Keratinocyte (primary cell): ENCODE data around the gene SSX2IP. TPM values are rescaled to one million over a fixed set of nuclear protein-coding genes. Genes with fewer than 3 reads are reported as not detected.

ENCODE experiments used
- DNase-seq: peaks from one replicate; pipeline ENCODE4 v3.0.0-alpha.2; 2011; ENCODE audit warnings: low read depth, missing footprints, low spot score
- FAIRE-seq: peaks from 2 replicates; lab custom pipeline; 2011; peaks lifted over from hg19 to GRCh38; lab: Jason Lieb, UNC
- H2AFZ ChIP-seq: 2 replicates; pipeline ENCODE4 v1.6.0; 2012; ENCODE audit warnings: low read length, control low read depth, inconsistent platforms; ENCODE audit not compliant: control insufficient read depth
- H3K27ac ChIP-seq: 2 replicates; pipeline ENCODE4 v1.5.1; 2011; ENCODE audit warnings: low read length; ENCODE audit not compliant: control insufficient read depth, insufficient read depth
- H3K27me3 ChIP-seq: 3 replicates; pipeline ENCODE4 v1.6.0; 2011; ENCODE audit warnings: low read length; ENCODE audit not compliant: control insufficient read depth, insufficient read depth; ENCODE audit errors: extremely low read depth
- H3K36me3 ChIP-seq, 2 experiments: 2 replicates in 1 of 2; 3 replicates in 1 of 2; pipeline ENCODE4 v1.5.1; 2011; ENCODE audit warnings: low read length in 2 of 2, mild to moderate bottlenecking in 1 of 2; ENCODE audit not compliant: control insufficient read depth in 2 of 2, insufficient read depth in 2 of 2; ENCODE audit errors: extremely low read depth in 1 of 2
- H3K4me1 ChIP-seq: 3 replicates; pipeline ENCODE4 v1.5.1; 2011; ENCODE audit warnings: low read length; ENCODE audit not compliant: control insufficient read depth, insufficient read depth; ENCODE audit errors: extremely low read depth
- H3K4me2 ChIP-seq: 3 replicates; pipeline ENCODE4 v1.6.0; 2011; ENCODE audit warnings: low read depth, low read length; ENCODE audit not compliant: control insufficient read depth, insufficient read depth; ENCODE audit errors: extremely low read depth
- H3K4me3 ChIP-seq, 3 experiments: fragments of 200-600 bp in 1 of 3; sonication (generic) in 1 of 3; 2 replicates in 2 of 3; 3 replicates in 1 of 3; pipeline ENCODE4 v1.5.1; 2011 to 2016; ENCODE audit warnings: low read length in 3 of 3, mild to moderate bottlenecking in 3 of 3, control low read depth in 2 of 3, inconsistent platforms in 1 of 3, low read depth in 1 of 3, mixed read lengths in 1 of 3, mixed run types in 1 of 3, moderate library complexity in 1 of 3; ENCODE audit not compliant: control insufficient read depth in 2 of 3, insufficient read depth in 2 of 3; ENCODE audit errors: extremely low read depth in 1 of 3
- H3K79me2 ChIP-seq: 2 replicates; pipeline ENCODE4 v1.6.0; 2012; ENCODE audit warnings: low read length; ENCODE audit not compliant: control insufficient read depth, insufficient read depth
- H3K9ac ChIP-seq: 3 replicates; pipeline ENCODE4 v1.6.0; 2011; ENCODE audit warnings: low read length; ENCODE audit not compliant: control insufficient read depth, insufficient read depth; ENCODE audit errors: extremely low read depth
- H3K9me1 ChIP-seq: 3 replicates; pipeline ENCODE4 v1.6.0; 2011; ENCODE audit warnings: low read length; ENCODE audit not compliant: control insufficient read depth, insufficient read depth; ENCODE audit errors: extremely low read depth
- H3K9me3 ChIP-seq: 2 replicates; pipeline ENCODE4 v1.5.1; 2012; ENCODE audit warnings: low read depth, low read length; ENCODE audit not compliant: control insufficient read depth
- H4K20me1 ChIP-seq: 3 replicates; pipeline ENCODE4 v1.6.0; 2011; ENCODE audit warnings: low read length; ENCODE audit not compliant: control insufficient read depth, insufficient read depth; ENCODE audit errors: extremely low read depth
- EZH2 ChIP-seq: IDR thresholded peaks from one replicate; pipeline ENCODE4 v1.6.1; 2012; ENCODE audit warnings: inconsistent platforms, mild to moderate bottlenecking, low read length, moderate library complexity
- dilution Hi-C: fragments of 300-500 bp; cut with MboI; formaldehyde crosslinking; loops from one replicate; pipeline ENCODE4 v1.7.0; 2020; ENCODE audit warnings: low sequenced_read_pairs; ENCODE audit not compliant: extremely low pct_ligation_motif_present
- polyA plus RNA-seq, 5 experiments: library from polyadenylated mRNA; depleted of rRNA in 3 of 5; stranded (reverse) in 3 of 5; stranded (forward) in 1 of 5; unstranded in 1 of 5; fragments of >200 nt; gene quantifications; 1 replicate in 1 of 5; 2 replicates in 3 of 5; 3 replicates in 1 of 5; pipeline versions ENCODE4 v1.2.1 to v1.2.3, GENCODE V29; 2011 to 2012; ENCODE audit warnings: missing spikeins in 2 of 5, low read depth in 1 of 5, low replicate concordance in 1 of 5
- TF ChIP-seq, protein P1 (sequence below), 3 experiments: IDR thresholded peaks in 1 of 3; conservative IDR thresholded peaks in 1 of 3; optimal IDR thresholded peaks in 1 of 3; 2 replicates in 2 of 3; 3 replicates in 1 of 3; pipeline versions ENCODE3 to v1.5.1; 2011; ENCODE audit warnings: low read length in 3 of 3, mild to moderate bottlenecking in 3 of 3, moderate library complexity in 2 of 3, control low read depth in 1 of 3, inconsistent platforms in 1 of 3; ENCODE audit not compliant: insufficient read depth in 2 of 3; ENCODE audit errors: extremely low read depth in 1 of 3

SSX2IP gene
- polyA plus RNA-seq, 1 donor (not counting 4 experiments of a cell fraction or from before 2014, with no cell fraction given) = 13.0 TPM

DNA sequence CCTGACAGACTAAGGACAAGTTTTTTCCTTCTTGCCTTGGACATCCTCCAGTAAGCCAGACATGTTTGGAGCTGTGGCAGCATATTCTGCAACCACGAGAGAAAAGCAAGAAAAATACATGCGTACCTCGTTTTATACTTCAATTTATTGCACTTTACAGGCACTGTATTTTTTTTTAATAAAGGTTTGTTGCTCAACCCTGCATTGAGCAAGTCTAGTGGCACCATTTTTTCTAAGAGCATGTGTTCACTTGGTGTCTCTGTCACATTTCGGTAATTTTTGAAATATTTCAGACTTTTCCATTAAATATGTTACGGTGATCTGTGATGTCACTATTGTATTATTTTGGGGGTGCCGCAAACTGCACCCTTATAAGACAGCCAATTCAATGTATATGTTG is 2.1 kb upstream of the SSX2IP start:
- TF ChIP-seq, protein P1, sequence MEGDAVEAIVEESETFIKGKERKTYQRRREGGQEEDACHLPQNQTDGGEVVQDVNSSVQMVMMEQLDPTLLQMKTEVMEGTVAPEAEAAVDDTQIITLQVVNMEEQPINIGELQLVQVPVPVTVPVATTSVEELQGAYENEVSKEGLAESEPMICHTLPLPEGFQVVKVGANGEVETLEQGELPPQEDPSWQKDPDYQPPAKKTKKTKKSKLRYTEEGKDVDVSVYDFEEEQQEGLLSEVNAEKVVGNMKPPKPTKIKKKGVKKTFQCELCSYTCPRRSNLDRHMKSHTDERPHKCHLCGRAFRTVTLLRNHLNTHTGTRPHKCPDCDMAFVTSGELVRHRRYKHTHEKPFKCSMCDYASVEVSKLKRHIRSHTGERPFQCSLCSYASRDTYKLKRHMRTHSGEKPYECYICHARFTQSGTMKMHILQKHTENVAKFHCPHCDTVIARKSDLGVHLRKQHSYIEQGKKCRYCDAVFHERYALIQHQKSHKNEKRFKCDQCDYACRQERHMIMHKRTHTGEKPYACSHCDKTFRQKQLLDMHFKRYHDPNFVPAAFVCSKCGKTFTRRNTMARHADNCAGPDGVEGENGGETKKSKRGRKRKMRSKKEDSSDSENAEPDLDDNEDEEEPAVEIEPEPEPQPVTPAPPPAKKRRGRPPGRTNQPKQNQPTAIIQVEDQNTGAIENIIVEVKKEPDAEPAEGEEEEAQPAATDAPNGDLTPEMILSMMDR (optimal IDR thresholded peaks at IDR 0.05 in 1 of 3, IDR thresholded peaks at IDR 0.05 in 1 of 3, conservative IDR thresholded peaks at IDR 0.05 in 1 of 3; ENCODE audit: extremely low read depth in 1 of 3, insufficient read depth in 2 of 3, low read length in 3 of 3) = no peak
- TF ChIP-seq EZH2 = no peak
- Histone ChIP-seq H3K9me3 (no peaks in the 10 kb centered on the region), H3K79me2 (peaks cover 12% of the 10 kb centered on the region), H3K27me3 (no peaks in the 10 kb centered on the region), H3K27ac (no peak overlapping the region), H3K9ac (no peak overlapping the region), H3K4me1 (peaks cover 29% of the 10 kb centered on the region), H3K36me3 (no peaks in the 10 kb centered on the region), H3K4me2 (no peak overlapping the region), H2AFZ (no peak overlapping the region), H3K4me3 (no peak overlapping the region), H4K20me1 (no peaks in the 10 kb centered on the region), H3K9me1 (no peaks in the 10 kb centered on the region)
- FAIRE-seq (no peak), DNase-seq (no peak)
- dilution Hi-C loops = no loop called here

GRCh38 chr1:84691122-84691783 is 992 bp upstream of the SSX2IP start:
- H3K4me3 ChIP-seq = peak overlapping the region; percentile 71 to 86 (median 84)
- H2AFZ ChIP-seq = peak overlapping the region; percentile 94
- H3K27me3 ChIP-seq = no peaks in the 10 kb centered on the region
- TF ChIP-seq, protein P1 (optimal IDR thresholded peaks at IDR 0.05 in 1 of 3, IDR thresholded peaks at IDR 0.05 in 1 of 3, conservative IDR thresholded peaks at IDR 0.05 in 1 of 3; ENCODE audit: extremely low read depth in 1 of 3, insufficient read depth in 2 of 3, low read length in 3 of 3) = no peak
- no peak for TF ChIP-seq EZH2
- no peaks in the 10 kb centered on the region for H3K9me3 ChIP-seq
- no peaks in the 10 kb centered on the region for H3K36me3 ChIP-seq
- H3K79me2 ChIP-seq = peaks cover 16% of the 10 kb centered on the region
- H3K9me1 ChIP-seq = no peaks in the 10 kb centered on the region
- DNase-seq (no peak), FAIRE-seq (no peak)
- peaks cover 27% of the 10 kb centered on the region for H3K4me1 ChIP-seq
- no peaks in the 10 kb centered on the region for H4K20me1 ChIP-seq
- peak overlapping the region; percentile 96 for H3K4me2 ChIP-seq
- dilution Hi-C loops = no loop called here
- H3K27ac ChIP-seq = peak overlapping the region; percentile 58
- peak overlapping the region; percentile 69 for H3K9ac ChIP-seq
